ENCODE data around the gene TCF4.

- TF ChIP-seq CTCF (conservative IDR thresholded peaks at IDR 0.05; ENCODE audit: low read depth in 2 of 2), result no peak
- TF ChIP-seq REST (IDR thresholded peaks at IDR 0.05; ENCODE audit: unreplicated experiment), result no peak
- no peak for TF ChIP-seq NANOG (IDR thresholded peaks at IDR 0.05; ENCODE audit: borderline replicate concordance)
- no peak for TF ChIP-seq ETS1 (IDR thresholded peaks at IDR 0.05)
- TF ChIP-seq EZH2 (IDR thresholded peaks at IDR 0.05; ENCODE audit: low read depth, unreplicated experiment), result no peak
- TF ChIP-seq CREB1 (CRISPR knock-in tag; IDR thresholded peaks at IDR 0.05; ENCODE audit: low read depth), result no peak
Measured at GRCh38 chr18:55264108-55264507, 323.9 kb downstream of the TCF4 start.

Data from GM23338 (cell line).